C4-2B (cell line): ENCODE measurements around the gene SRRM3.
"Not testable (repeated sequence)": the region's sequence is repeated elsewhere in the genome, so short reads cannot be mapped to it uniquely, and the experiment has no call there.

ENCODE experiments used
- ZFX ChIP-seq: fragments of 450-650 bp; IDR thresholded peaks from 2 replicates; pipeline ENCODE4 v1.6.1; 2017
- TF ChIP-seq, protein P1 (sequence below): fragments of 450-650 bp; conservative IDR thresholded peaks from 2 replicates; pipeline ENCODE4 v1.5.1; 2017; ENCODE audit warnings: mild to moderate bottlenecking

GRCh38 chr7:76335417-76335816 lies 133.7 kb downstream of the SRRM3 start:
- TF ChIP-seq, protein P1, sequence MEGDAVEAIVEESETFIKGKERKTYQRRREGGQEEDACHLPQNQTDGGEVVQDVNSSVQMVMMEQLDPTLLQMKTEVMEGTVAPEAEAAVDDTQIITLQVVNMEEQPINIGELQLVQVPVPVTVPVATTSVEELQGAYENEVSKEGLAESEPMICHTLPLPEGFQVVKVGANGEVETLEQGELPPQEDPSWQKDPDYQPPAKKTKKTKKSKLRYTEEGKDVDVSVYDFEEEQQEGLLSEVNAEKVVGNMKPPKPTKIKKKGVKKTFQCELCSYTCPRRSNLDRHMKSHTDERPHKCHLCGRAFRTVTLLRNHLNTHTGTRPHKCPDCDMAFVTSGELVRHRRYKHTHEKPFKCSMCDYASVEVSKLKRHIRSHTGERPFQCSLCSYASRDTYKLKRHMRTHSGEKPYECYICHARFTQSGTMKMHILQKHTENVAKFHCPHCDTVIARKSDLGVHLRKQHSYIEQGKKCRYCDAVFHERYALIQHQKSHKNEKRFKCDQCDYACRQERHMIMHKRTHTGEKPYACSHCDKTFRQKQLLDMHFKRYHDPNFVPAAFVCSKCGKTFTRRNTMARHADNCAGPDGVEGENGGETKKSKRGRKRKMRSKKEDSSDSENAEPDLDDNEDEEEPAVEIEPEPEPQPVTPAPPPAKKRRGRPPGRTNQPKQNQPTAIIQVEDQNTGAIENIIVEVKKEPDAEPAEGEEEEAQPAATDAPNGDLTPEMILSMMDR = not testable (repeated sequence)
- not testable (repeated sequence) for TF ChIP-seq ZFX
